ENCODE results near the gene COL26A1. TPM values are rescaled to one million over a fixed set of nuclear protein-coding genes. Genes with fewer than 3 reads are reported as not detected.
"Not testable (repeated sequence)": the region's sequence is repeated elsewhere in the genome, so short reads cannot be mapped to it uniquely, and the experiment has no call there.

Gene COL26A1
- total RNA-seq, 8 experiments from 2014 or later, result 0.87 to 50.5 (median 11.1) TPM; not detected in 1

GRCh38 chr7:101501351-101501750, 138.7 kb downstream of the COL26A1 start:
- 100% methylated on average over 1 of the region's 2 CpGs; no CpG with 5 or more reads in 9 of the 10 experiments for WGBS, 10 experiments
- Histone ChIP-seq H3K4me3 (no peak overlapping the region), H3K4me1 (replicated peaks in 1 of 2) (no peaks in the 10 kb centered on the region), H3K27ac (no peak overlapping the region)
- ATAC-seq (replicated peaks in 6 of 8), result no peak
- in situ Hi-C loops (cut with MboI; ENCODE audit: low pct_unique_long_range_greater_than_20kb in 2 of 9, low sequenced_read_pairs in 9 of 9, unreplicated experiment in 9 of 9), result loop anchor here in 2 of 9 experiments (25.0 kb wide), 1 partner anchor 139 kb away; the partner anchor contains the start of gene COL26A1 (in 2 of the 2)

GRCh38 chr7:101502466-101503098, 139.9 kb downstream of the COL26A1 start:
- H3K4me3 ChIP-seq, result no peak overlapping the region
- in situ Hi-C loops (cut with MboI; ENCODE audit: low pct_unique_long_range_greater_than_20kb in 2 of 9, low sequenced_read_pairs in 9 of 9, unreplicated experiment in 9 of 9), result loop anchor here in 2 of 9 experiments (25.0 kb wide), 1 partner anchor 140 kb away; the partner anchor contains the start of gene COL26A1 (in 2 of the 2)
- H3K4me1 ChIP-seq (replicated peaks in 1 of 2), result no peaks in the 10 kb centered on the region
- peak in 1 of 8 experiments; percentile 81 for ATAC-seq (replicated peaks in 6 of 8)
- 27 to 80% (median 71%) methylated on average over 2 to 4 of the region's 9 CpGs; no CpG with 5 or more reads in 6 of the 10 experiments for WGBS, 10 experiments
- H3K27ac ChIP-seq, result no peak overlapping the region

GRCh38 chr7:101505510-101505909, 142.8 kb downstream of the COL26A1 start:
- in situ Hi-C loops (cut with MboI; ENCODE audit: low pct_unique_long_range_greater_than_20kb in 2 of 9, low sequenced_read_pairs in 9 of 9, unreplicated experiment in 9 of 9), result loop anchor here in 2 of 9 experiments (25.0 kb wide), 1 partner anchor 143 kb away; the partner anchor contains the start of gene COL26A1 (in 2 of the 2)
- not testable (repeated sequence) for H3K4me1 ChIP-seq (replicated peaks in 1 of 2); H3K4me3 ChIP-seq; H3K27ac ChIP-seq; ATAC-seq (replicated peaks in 6 of 8)
- WGBS, 10 experiments, result 55 to 100% (median 100%) methylated on average over 1 to 4 of the region's 7 CpGs; no CpG with 5 or more reads in 5 of the 10 experiments

- 0 to 86% (median 63%) methylated on average over 1 to 3 of the region's 5 CpGs; no CpG with 5 or more reads in 4 of the 10 experiments for WGBS, 10 experiments
- Histone ChIP-seq H3K4me1 (replicated peaks in 1 of 2) (no peaks in the 10 kb centered on the region), H3K4me3 (no peak overlapping the region), H3K27ac (no peak overlapping the region)
- in situ Hi-C loops (cut with MboI; ENCODE audit: low pct_unique_long_range_greater_than_20kb in 2 of 9, low sequenced_read_pairs in 9 of 9, unreplicated experiment in 9 of 9), result loop anchor here in 2 of 9 experiments (25.0 kb wide), 1 partner anchor 144 kb away; the partner anchor contains the start of gene COL26A1 (in 2 of the 2)
- peak in 1 of 8 experiments; percentile 47 for ATAC-seq (replicated peaks in 6 of 8)
Observed at GRCh38 chr7:101506531-101506930, 143.9 kb downstream of the COL26A1 start.

GRCh38 chr7:101507327-101507726, 144.7 kb downstream of the COL26A1 start:
- WGBS, 10 experiments, result 0 to 100% (median 38%) methylated on average over 1 to 4 of the region's 6 CpGs; no CpG with 5 or more reads in 4 of the 10 experiments
- in situ Hi-C loops (cut with MboI; ENCODE audit: low pct_unique_long_range_greater_than_20kb in 2 of 9, low sequenced_read_pairs in 9 of 9, unreplicated experiment in 9 of 9), result loop anchor here in 2 of 9 experiments (25.0 kb wide), 1 partner anchor 145 kb away; the partner anchor contains the start of gene COL26A1 (in 2 of the 2)
- Histone ChIP-seq H3K4me3 (no peak overlapping the region), H3K4me1 (replicated peaks in 1 of 2) (no peaks in the 10 kb centered on the region), H3K27ac (no peak overlapping the region)
- ATAC-seq (replicated peaks in 6 of 8), result peak in 2 of 8 experiments; percentile 2 to 30

- no peak overlapping the region for H3K27ac ChIP-seq
- peak in 7 of 8 experiments; percentile 27 to 78 (median 72) for ATAC-seq (replicated peaks in 6 of 8)
- 0 to 58% (median 28%) methylated on average over 2 to 6 of the region's 9 CpGs; no CpG with 5 or more reads in 4 of the 10 experiments for WGBS, 10 experiments
- H3K4me3 ChIP-seq, result no peak overlapping the region
- H3K4me1 ChIP-seq (replicated peaks in 1 of 2), result no peaks in the 10 kb centered on the region
- in situ Hi-C loops (cut with MboI; ENCODE audit: low pct_unique_long_range_greater_than_20kb in 2 of 9, low sequenced_read_pairs in 9 of 9, unreplicated experiment in 9 of 9), result loop anchor here in 2 of 9 experiments (25.0 kb wide), 1 partner anchor 146 kb away; the partner anchor contains the start of gene COL26A1 (in 2 of the 2)
Observed at GRCh38 chr7:101507791-101508252, 145.1 kb downstream of the COL26A1 start.

- 83 to 100% (median 92%) methylated on average over 1 to 3 of the region's 5 CpGs; no CpG with 5 or more reads in 6 of the 10 experiments for WGBS, 10 experiments
- Histone ChIP-seq H3K4me3 (no peak overlapping the region), H3K4me1 (replicated peaks in 1 of 2) (no peaks in the 10 kb centered on the region), H3K27ac (no peak overlapping the region)
- in situ Hi-C loops (cut with MboI; ENCODE audit: low pct_unique_long_range_greater_than_20kb in 2 of 9, low sequenced_read_pairs in 9 of 9, unreplicated experiment in 9 of 9), result loop anchor here in 2 of 9 experiments (25.0 kb wide), 1 partner anchor 148 kb away; the partner anchor contains the start of gene COL26A1 (in 2 of the 2)
- ATAC-seq (replicated peaks in 6 of 8), result no peak
Observed at GRCh38 chr7:101510297-101510696, 147.6 kb downstream of the COL26A1 start.

GRCh38 chr7:101511965-101512364, 149.3 kb downstream of the COL26A1 start:
- ATAC-seq (replicated peaks in 6 of 8), result no peak
- no peak overlapping the region for H3K4me3 ChIP-seq
- peaks cover 5 to 7% of the 10 kb centered on the region in 2 donors for H3K4me1 ChIP-seq (replicated peaks in 1 of 2)
- WGBS, 10 experiments, result 25 to 100% (median 71%) methylated on average over 1 to 4 of the region's 5 CpGs; no CpG with 5 or more reads in 5 of the 10 experiments
- in situ Hi-C loops (cut with MboI; ENCODE audit: low pct_unique_long_range_greater_than_20kb in 2 of 9, low sequenced_read_pairs in 9 of 9, unreplicated experiment in 9 of 9), result loop anchor here in 2 of 9 experiments (25.0 kb wide), 1 partner anchor 150 kb away; the partner anchor contains the start of gene COL26A1 (in 2 of the 2)
- no peak overlapping the region for H3K27ac ChIP-seq

- no peak overlapping the region for H3K27ac ChIP-seq
- in situ Hi-C loops (cut with MboI; ENCODE audit: low pct_unique_long_range_greater_than_20kb in 2 of 9, low sequenced_read_pairs in 9 of 9, unreplicated experiment in 9 of 9), result loop anchor here in 2 of 9 experiments (25.0 kb wide), 1 partner anchor 155 kb away; the partner anchor contains the start of gene COL26A1 (in 2 of the 2)
- 0 to 100% (median 63%) methylated on average over 1 to 6 of the region's 9 CpGs; no CpG with 5 or more reads in 4 of the 10 experiments for WGBS, 10 experiments
- no peak overlapping the region for H3K4me3 ChIP-seq
- H3K4me1 ChIP-seq (replicated peaks in 1 of 2), result peaks cover 9 to 22% of the 10 kb centered on the region in 2 donors
- ATAC-seq (replicated peaks in 6 of 8), result peak in 3 of 8 experiments; percentile 41 to 60 (median 50)
Observed at GRCh38 chr7:101516851-101517250, 154.2 kb downstream of the COL26A1 start.

- in situ Hi-C loops (cut with MboI; ENCODE audit: low pct_unique_long_range_greater_than_20kb in 2 of 9, low sequenced_read_pairs in 9 of 9, unreplicated experiment in 9 of 9), result loop anchor here in 2 of 9 experiments (25.0 kb wide), 1 partner anchor 155 kb away; the partner anchor contains the start of gene COL26A1 (in 2 of the 2)
- H3K4me3 ChIP-seq, result no peak overlapping the region
- peak in 2 of 8 experiments; percentile 6 to 13 for ATAC-seq (replicated peaks in 6 of 8)
- peaks cover 9 to 22% of the 10 kb centered on the region in 2 donors for H3K4me1 ChIP-seq (replicated peaks in 1 of 2)
- WGBS, 10 experiments, result 48 to 97% (median 74%) methylated on average over 4 to 7 of the region's 10 CpGs; no CpG with 5 or more reads in 4 of the 10 experiments
- H3K27ac ChIP-seq, result no peak overlapping the region
Observed at GRCh38 chr7:101517304-101517703, 154.6 kb downstream of the COL26A1 start.

- H3K4me3 ChIP-seq, result no peak overlapping the region
- H3K27ac ChIP-seq, result no peak overlapping the region
- peaks cover 9 to 22% of the 10 kb centered on the region in 2 donors for H3K4me1 ChIP-seq (replicated peaks in 1 of 2)
- peak in 1 of 8 experiments; percentile 27 for ATAC-seq (replicated peaks in 6 of 8)
- WGBS, 10 experiments, result 0 to 70% (median 23%) methylated on average over 2 to 7 of the region's 9 CpGs; no CpG with 5 or more reads in 3 of the 10 experiments
- in situ Hi-C loops (cut with MboI; ENCODE audit: low pct_unique_long_range_greater_than_20kb in 2 of 9, low sequenced_read_pairs in 9 of 9, unreplicated experiment in 9 of 9), result loop anchor here in 2 of 9 experiments (25.0 kb wide), 1 partner anchor 156 kb away; the partner anchor contains the start of gene COL26A1 (in 2 of the 2)
Observed at GRCh38 chr7:101518336-101518735, 155.7 kb downstream of the COL26A1 start.

GRCh38 chr7:101519324-101520023, 156.8 kb downstream of the COL26A1 start:
- in situ Hi-C loops (cut with MboI; ENCODE audit: low pct_unique_long_range_greater_than_20kb in 2 of 9, low sequenced_read_pairs in 9 of 9, unreplicated experiment in 9 of 9), result loop anchor here in 2 of 9 experiments (25.0 kb wide), 1 partner anchor 157 kb away; the partner anchor contains the start of gene COL26A1 (in 2 of the 2)
- Histone ChIP-seq H3K4me1 (replicated peaks in 1 of 2) (peaks cover 9 to 22% of the 10 kb centered on the region in 2 donors), H3K27ac (no peak overlapping the region), H3K4me3 (no peak overlapping the region)
- 0 to 80% (median 60%) methylated on average over 1 to 2 of the region's 12 CpGs; no CpG with 5 or more reads in 7 of the 10 experiments for WGBS, 10 experiments
- ATAC-seq (replicated peaks in 6 of 8), result peak in 3 of 8 experiments; percentile 32 to 61 (median 44)
